Stimulated activated CD8-positive, alpha-beta memory T cell treated with anti-CD3 and anti-CD28 coated beads, Interleukin-4, amount 100 ng/mL, for 1 hour (primary cell): ENCODE results near the gene ADCYAP1R1.

Source experiments
- DNase-seq, 2 donors: peaks; one replicate each; pipeline ENCODE4 v3.0.0-alpha.2; 2020; ENCODE audit warnings: low read depth in 2 of 2, low spot score in 1 of 2

The ADCYAP1R1 gene

DNA sequence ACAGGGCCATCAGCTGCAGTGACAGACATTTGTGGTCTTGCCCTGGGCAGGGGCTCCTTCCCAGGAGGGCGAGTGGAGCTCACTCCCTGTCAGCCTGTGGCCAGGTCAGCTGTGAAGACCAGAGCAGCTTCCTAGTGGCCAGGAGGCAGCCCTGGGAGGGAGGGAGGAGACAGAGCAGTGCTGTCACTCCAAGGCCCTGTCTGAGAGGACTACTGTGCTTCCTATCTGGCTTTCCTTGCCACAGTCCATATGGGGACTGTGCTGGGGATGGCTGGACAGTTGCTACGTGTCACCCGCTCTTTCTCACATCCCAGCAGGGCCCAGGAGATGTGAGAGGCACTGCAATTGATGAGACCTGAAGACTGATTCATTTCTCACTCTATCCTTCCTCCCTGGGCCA, 15.2 kb upstream of the ADCYAP1R1 start:
- DNase-seq, result no peak

DNA sequence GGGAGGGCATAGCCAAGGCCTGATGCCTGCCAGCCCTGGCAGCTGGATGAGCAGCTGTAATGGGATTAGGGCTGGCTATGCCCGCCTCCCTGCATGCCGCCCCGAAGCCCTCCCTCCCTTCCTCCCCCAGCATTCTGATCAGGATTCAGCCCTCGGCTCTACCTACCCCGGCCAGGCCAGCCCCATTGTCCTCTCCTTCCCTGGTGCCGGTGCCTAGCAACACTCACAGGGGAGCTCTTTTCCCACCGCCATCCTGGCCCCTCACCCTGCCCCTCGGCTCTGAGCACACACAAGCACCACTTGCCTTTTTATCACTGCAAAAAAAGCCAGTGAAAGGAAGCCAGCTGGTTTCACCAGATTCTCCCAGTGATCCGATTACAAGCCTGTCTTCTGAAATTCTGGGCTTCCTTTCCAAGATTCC, 9.0 kb upstream of the ADCYAP1R1 start:
- no peak for DNase-seq

DNA sequence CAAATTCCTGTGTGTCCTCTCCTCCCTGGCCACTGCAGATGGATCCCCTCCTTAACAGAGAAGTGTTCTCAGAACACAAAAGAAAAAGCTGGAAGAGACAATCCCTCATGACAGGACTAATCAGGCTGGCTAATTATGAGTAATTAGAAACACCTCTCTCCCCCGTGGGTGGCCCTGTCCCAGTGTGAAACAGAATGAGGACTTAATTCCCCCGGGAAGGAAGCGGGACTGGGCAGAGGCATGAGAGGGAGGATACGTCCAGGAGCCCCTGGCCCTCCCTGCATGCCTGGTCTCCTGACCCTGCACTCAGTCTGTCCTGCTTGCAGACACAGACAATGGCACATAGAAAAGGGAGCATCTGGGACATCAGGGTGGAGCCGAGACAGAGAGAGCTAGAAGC, 7.6 kb upstream of the ADCYAP1R1 start:
- DNase-seq, result no peak

DNA sequence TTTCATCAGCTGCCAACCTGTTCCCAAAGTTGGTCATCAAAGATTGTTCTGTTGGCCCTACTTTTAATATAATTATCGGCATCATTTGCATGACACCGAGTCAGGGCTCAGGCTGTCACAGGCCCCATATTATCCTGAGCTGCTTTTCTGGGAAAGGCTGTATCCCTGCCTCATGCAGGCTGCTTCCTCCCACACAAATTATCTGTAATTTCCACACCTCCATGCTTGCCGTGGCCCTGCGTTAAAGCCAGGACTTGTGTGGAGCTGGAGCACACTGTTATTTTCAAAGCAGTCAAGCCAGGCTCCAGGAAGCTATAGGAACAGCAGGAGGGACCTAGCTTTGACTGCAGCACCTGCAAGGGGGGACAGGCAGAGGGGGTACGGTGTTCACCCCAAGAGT, 5.4 kb upstream of the ADCYAP1R1 start:
- DNase-seq, result no peak

DNA sequence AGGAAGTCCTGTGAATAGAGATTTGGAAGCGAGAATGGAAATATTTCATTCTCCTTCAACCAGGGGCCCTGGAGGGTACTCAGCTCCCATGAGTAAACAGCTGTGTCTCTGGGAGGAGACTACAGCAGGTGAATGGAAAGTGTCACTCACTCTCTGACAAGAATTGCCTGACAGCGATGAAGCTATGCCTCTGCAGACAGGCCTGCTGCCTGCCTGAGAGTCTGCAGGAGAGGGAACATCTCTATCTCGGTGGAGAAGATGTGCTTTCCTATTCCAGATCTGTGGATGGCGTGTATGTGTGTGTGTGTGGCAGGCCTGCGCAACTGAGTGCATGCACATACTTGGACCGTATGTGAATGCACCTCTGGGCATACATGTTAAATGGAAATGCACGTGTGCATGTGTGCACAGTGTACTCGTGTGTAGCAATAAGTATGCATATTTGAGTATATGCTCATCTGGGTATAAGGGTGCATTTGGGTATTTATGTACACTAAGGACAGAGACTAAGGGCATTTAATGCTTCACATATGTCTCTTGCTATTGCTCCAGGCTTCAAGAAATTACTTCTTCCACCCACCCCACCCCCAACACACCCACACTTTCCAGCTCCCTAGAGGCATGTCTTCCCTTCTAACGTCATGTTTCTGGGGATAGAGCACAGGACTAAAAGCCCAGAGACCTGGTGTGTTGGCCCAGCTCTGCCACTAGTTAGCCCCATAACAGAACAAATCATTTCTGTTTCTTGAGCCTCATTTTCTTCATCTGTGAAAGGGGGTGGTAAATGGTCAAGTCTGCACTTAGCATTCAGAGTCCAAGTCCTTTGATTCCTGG, 4.6 kb upstream of the ADCYAP1R1 start:
- no peak for DNase-seq

DNA sequence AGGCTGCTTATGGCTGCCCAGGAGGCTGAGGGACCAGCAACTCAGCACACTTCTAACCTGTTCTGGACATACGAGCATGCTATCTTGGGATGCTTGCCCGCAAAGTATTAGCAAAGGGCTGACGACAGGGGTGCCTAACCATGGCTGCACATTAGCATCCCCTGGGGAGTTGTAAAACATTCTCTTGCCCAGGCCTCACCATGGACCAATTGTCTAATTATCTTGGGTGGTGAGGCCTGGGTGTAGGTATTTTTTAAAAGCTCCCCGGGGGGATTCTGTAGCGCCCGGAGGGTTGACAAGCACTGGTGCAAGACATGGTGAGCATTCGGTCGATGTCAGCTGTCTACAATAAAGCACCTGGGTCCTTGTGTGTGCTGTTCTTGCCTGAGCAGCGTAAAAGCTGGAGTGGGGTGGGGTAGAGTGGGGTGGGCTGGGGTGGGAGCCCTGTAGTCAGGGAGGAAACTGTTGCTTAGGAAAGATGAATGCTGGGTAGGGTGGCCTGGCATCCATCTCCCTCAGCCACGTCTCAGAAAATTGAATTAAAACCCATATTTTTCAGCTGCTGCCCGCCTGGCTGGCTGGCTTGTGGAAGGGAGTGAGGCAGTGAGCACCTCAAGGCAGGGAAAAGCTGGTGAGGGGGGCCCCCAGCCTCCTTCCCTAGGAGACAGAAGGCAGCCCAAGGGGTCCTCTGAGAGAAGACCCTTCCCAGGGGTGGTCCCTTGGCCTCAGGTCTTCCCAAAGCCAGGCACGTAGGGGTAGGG, 2.9 kb upstream of the ADCYAP1R1 start:
- DNase-seq, result no peak

DNA sequence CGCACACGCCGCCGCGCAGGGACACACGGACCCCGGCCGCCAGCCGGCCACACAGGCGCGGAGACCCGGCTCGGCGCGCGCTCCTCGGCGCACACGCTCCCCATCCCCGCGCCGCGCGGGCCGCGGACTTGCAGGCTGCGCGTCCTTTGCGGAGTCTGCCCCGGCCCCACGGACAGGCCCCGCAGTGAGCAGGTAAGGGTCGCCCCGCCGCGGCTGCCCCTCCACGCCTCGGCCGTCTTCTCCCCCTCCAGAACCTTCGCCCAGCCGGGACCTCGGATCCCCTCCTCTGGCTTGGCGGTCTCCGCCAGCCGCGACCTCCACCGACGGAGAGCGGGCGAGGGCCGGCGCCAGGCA, 356 bp downstream of the ADCYAP1R1 start:
- DNase-seq, result no peak

DNA sequence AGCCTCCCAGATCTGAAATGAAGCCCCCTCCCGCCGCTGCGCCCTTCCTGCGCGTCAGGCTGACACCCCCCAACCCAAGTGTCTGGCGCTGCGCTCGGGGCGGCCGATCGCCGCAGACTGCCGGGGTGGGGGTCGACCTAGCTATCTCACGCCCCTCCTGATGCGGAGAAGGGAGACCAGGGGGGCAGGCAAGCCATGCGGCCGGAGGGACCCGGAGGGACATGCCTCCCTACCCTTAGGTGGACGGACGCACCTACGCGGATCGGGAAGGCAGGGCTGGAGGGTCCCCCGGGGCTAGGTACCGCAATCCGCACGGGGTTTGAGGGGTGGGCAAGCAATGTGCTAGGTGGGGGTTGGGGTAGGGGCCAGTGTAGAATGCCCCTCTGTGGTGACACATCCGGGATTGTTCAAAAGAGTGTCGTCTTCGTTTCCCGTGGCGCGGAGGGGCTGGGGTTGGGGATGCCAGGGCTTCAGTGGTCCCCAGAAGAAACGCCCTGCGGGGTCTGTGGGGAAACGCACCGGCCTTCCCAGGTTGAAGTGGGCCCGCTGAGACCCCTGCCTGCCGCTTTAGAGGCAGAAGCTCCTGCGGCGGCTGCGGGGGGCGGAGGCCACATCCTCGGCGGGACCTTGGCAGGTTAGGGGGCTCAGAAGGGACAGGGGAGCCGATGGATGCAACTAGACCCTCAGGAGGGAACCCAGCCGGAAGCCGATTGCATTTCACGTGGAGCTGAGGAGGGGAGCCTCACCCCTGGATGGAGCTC, 913 bp downstream of the ADCYAP1R1 start:
- no peak for DNase-seq

DNA sequence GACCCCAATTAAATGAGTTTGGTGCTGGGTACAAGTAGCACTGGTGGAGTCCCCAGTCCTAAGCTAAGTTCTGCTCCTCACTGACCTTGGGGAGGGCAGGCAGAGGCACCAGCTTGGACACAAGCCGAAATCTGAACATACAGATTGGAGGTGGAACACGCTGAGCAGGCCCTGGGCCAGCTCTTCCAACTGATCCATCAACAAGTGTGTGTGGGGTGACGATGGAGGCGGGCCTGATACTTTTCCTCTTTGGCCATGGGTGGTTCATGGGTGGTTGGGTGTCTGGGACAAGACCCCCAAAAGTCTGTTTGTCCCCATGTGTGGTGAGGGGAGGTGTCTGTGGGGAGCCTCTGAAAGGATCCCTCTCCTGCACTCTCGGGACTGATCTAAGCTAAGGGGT, 1.9 kb downstream of the ADCYAP1R1 start:
- no peak for DNase-seq

DNA sequence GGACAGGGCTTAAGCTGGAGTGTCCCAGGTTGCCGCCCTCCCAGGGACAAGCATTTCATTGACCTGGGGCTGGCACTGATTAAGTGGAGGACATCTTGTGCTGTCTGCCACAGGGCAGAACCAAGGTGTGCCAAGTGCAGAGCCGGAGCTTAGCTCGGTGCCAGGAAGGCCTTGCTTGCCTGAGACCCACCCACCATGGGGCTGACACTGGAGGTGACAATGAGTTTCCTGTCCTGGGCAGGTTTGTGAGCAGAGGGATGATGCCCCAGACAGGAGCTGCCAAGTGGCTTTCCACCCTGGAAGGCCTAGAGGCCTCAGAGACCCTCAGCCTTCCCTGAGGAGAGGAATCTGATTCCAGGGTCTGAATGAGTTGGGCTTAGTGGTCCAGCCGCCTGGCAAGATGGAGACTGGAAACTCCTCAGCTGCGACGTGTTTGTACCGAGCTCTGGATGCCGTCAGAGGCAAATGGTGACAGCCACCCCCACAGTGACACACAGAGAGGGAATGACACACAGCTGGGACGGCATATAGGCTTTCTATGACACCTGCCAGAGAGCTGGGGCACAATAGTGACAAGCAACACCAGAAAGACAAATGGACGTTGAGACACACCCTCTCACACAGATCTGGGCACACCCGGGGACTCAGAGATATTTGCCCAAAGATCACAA, 2.6 kb downstream of the ADCYAP1R1 start:
- DNase-seq, result no peak

DNA sequence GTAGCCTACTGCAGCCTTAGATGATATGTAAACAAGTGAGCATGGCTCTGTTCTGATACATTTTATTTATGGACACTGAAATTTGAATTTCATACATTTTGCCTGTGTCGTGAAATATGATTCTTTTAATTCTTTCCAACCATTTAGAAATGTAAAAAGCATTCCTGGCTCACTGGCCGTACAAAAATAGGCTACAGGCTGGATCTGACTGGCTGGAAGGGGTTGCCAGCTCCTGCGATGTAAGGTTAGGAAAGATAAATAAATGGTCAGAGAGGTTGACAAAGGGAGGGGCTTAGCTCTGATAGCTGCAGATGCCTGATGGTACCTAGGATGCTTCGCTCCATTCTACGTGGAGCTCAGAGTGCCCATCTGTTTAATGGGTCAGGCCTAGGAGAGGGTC, 3.4 kb downstream of the ADCYAP1R1 start:
- DNase-seq, result no peak

DNA sequence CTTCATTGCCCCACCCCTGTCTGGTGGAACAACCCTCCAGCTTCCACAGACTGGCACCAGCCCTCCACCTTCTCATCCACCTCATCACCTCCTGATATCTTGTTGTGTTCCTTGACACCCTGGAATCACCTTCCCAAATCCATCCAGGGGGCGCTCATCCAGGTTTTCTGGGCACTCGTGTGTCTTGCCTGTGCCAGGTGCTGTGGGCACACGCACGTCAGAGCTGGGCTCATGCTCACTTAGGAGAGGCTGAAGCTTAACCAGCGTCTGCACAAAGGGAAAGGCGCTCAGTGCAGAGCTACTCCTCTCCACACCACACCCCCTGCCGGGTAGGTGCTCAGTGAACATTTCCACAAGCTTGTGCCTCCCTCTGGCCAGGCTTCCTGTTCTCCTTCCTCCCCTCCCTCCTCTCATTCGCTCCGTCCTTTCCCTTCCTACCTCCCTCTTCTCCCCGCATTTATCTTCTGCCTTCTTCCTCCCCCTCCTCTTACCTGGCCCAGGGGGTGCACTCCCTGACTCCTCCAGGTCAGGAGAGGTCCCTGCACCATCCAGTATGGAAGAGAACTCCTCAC, 4.8 kb downstream of the ADCYAP1R1 start:
- DNase-seq, result no peak

DNA sequence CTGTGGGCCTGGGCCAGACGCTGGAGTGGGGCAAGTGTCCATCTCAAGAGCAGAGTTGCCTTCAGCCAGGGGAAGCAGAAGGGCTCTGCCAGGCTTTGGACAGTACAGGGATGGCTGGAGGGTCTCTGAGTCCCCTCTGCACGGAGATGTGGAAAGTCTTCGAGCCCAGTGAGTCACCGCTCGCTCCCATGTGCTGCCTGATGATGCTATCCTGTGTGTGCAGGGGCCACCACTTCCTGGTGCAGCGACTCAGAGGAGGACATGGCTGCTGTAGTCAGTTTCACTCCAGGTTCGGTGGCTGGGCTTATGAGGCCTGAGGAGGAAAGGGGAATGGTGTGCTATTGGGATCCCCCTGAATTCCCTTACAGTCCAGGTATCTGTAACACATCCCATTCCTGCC, 6.0 kb downstream of the ADCYAP1R1 start:
- no peak for DNase-seq

DNA sequence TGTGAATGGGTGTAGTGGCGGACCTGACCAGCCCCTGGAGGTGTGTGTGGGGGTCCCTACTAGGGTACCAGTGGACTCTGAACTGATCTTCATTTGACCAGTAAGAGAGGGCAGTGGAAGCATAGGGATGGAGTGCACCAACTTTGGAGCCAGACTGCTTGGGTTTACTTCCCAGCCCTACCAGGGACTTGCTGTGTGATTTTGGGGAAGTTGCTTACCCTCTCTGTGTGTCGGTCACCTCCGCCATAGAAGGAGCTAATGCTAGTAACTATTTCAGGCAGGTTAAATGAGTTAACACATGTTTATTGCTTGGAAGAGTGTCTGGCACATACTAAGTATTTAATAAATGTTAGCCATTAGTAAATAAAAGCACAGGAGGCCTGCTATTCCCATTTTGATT, 6.6 kb downstream of the ADCYAP1R1 start:
- DNase-seq, result no peak

DNA sequence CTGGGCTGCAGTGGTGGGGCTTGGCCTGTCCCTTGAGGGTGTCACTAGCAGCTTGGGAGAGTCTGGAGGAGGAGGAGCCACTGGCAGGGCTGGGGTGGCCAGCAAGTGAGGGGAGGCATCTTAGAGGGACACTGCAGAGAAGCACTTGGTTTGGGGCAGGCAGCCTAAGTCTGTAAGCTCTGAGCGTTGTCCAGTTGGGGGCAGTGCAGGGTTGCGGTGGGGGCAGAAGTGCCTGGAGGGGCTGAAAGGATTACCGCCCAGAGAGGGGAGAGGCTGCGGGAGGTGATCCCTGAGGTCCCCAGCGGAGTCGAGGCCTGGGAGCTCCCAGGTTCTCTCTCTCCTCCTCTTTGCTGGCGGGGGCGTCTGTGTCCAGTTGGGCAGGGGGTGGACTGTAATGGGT, 7.4 kb downstream of the ADCYAP1R1 start:
- DNase-seq, result no peak

DNA sequence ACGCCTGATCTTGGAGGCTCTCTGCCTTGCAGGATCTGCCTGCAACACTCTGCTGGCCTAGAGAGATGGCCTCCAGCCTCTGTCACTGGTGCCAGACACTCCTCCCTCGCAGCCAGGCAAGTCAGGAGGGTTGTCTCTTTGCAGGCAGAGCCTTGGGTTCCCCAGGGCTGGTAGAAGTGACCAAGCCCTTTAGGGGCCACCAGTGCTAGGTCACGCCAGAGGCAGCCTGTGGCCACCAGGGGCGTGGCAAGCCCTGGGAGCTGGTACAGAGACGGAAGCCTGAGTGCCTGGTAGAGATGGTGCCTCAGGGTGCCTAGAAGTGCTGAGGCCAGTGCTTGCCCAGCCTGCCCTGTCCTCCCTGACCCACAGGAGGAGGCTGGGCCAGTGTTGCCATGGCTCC, 9.1 kb downstream of the ADCYAP1R1 start:
- no peak for DNase-seq

DNA sequence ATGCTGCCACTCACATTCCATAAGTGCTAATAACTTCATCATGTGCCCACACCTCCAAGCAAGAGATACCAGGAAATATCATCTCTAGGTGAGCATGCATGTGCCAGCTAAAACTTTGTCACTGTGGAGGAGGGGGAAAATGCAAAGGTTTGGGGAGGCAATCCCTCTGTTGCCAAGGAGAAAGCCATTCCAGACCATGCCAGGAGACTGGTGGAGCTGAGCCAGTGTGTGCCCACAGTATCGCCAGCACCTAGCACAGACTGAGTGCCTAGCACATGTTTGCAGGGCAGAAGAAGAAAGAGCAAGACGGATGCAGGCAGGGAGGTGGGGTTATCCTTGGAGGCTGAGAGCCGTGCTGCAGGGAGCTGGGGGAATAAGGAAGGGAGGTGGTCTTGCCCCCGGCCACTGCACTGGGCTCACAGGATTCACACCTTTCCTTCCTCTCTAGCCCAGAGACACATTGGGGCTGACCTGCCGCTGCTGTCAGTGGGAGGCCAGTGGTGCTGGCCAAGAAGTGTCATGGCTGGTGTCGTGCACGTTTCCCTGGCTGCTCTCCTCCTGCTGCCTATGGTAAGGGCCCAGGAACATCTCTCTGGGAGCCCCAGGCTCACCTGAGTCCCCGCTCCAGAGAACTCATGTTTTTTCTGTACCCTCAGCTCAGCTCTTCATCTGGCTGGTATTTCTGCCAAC, 10.8 kb downstream of the ADCYAP1R1 start:
- no peak for DNase-seq

DNA sequence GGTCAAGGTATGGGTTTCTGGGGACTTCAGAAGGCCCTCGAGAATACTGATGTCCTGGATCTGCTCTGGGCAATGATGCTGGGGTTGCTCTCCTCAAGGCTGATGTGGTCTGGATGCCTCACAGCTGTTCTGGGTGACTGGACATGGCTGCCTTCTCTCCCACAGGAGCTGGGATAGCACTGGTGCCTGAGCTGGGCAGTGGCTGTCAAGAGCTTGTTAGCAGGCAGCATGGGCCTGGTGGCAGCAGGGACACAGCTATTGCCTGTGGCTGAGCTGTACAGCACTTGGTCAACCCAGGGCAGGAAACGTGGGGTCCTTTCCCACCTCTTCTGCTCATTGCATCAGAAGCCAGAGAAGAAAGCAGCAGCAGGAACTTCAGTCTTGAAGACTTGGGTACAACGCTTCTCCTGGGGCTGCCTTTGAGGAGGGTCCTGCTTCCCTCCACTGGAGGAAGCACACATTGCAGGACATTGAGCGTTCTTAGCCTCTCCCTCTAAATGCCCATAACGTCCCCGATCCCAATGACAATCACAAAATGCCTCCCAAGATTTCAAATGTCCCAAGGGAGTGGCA, 13.0 kb downstream of the ADCYAP1R1 start:
- no peak for DNase-seq

DNA sequence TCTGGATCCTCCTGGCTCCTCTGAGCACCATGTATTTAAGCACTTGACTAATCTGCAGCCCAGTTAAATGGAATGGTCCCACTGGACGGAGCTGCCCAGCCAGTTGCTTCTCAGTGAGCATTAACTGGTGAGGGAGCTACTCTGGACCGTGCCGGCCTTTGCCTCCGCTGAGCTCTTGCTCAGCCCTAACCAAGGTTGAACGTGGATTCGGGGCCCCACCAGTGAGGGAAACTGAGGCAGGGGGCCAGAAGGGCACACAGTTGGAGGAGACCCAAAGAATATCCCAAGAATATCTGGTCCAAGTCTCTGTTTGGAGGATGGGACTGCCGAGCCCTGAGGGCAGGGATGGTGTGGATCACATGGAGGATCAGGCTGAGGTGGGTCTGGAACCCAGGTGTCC, 13.7 kb downstream of the ADCYAP1R1 start:
- DNase-seq, result no peak

DNA sequence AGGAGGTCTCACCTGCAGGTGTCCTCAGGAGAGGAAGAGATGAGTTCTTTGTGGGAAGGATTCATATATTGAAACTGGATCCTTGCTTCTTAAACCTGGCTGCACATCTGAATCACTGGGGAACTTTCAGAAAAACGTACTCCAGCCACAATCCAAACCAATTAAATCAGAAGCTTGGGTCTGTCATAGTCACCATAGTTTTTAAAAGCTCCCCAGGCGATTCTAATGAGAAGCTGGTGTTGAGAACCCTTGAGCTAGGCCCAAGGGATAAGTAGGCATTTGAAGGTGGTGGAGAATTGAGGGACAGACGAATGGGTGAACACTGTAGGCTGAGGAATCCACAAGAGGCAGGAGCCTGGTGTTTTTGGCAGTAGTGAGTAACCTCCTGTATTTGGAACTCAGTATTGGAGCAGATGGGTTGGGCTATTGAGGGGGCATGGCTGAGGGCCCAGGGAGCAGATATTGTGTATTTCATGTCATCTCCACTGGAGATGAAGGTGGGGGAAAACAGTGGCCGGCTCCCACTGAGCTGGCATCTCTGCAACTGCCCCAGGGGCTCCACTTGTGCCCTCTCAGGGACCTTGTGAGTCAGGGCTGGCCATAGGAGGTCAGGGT, 14.5 kb downstream of the ADCYAP1R1 start:
- DNase-seq, result no peak
